ENCODE measurements around the gene MAN2B1.
A peak's percentile ranks its signal among the peaks of the same experiment; 100 is the strongest.

The MAN2B1 gene

GRCh38 chr19:12676384-12676792 is 9.8 kb upstream of the MAN2B1 start:
- H3K27me3 Mint-ChIP-seq: no peaks in the 10 kb centered on the region
- peak; percentile 81 to 84 for DNase-seq
- peak overlapping the region in 1 of 2 donors; percentile 64 for H3K27ac Mint-ChIP-seq
- peaks cover 57% of the 10 kb centered on the region for H3K4me1 Mint-ChIP-seq
- H3K9me3 Mint-ChIP-seq: no peaks in the 10 kb centered on the region
- no peak overlapping the region for H3K4me3 Mint-ChIP-seq
- peak; percentile 45 for ATAC-seq

- H3K27me3 Mint-ChIP-seq: no peaks in the 10 kb centered on the region
- no peaks in the 10 kb centered on the region for H3K9me3 Mint-ChIP-seq
- H3K27ac Mint-ChIP-seq: peak overlapping the region in 1 of 2 donors; percentile 64
- H3K4me3 Mint-ChIP-seq: no peak overlapping the region
- peaks cover 53% of the 10 kb centered on the region for H3K4me1 Mint-ChIP-seq
- ATAC-seq (no peak), DNase-seq (no peak)
These were observed 9.4 kb upstream of the MAN2B1 start for GRCh38 chr19:12675940-12676339.

- no peak overlapping the region for H3K4me3 Mint-ChIP-seq
- peaks cover 53% of the 10 kb centered on the region for H3K4me1 Mint-ChIP-seq
- ATAC-seq: no peak
- no peak for DNase-seq
- H3K27ac Mint-ChIP-seq: peak overlapping the region in 1 of 2 donors; percentile 82
- no peaks in the 10 kb centered on the region for H3K9me3 Mint-ChIP-seq
- no peaks in the 10 kb centered on the region for H3K27me3 Mint-ChIP-seq
These were observed 8.9 kb upstream of the MAN2B1 start for GRCh38 chr19:12675399-12675798.

GRCh38 chr19:12672744-12673143 is 6.2 kb upstream of the MAN2B1 start:
- Mint-ChIP-seq H3K27ac (peak overlapping the region in 1 of 2 donors; percentile 68), H3K4me3 (no peak overlapping the region), H3K27me3 (no peaks in the 10 kb centered on the region), H3K9me3 (no peaks in the 10 kb centered on the region), H3K4me1 (peaks cover 64% of the 10 kb centered on the region)
- DNase-seq (no peak), ATAC-seq (no peak)

GRCh38 chr19:12670159-12670928 is 3.8 kb upstream of the MAN2B1 start:
- DNase-seq (no peak), ATAC-seq (no peak)
- Mint-ChIP-seq H3K27me3 (no peaks in the 10 kb centered on the region), H3K4me3 (peak overlapping the region; percentile 96 to 97), H3K9me3 (no peaks in the 10 kb centered on the region), H3K4me1 (peaks cover 69% of the 10 kb centered on the region), H3K27ac (peak overlapping the region; percentile 100)

GRCh38 chr19:12669270-12670158 is 3.0 kb upstream of the MAN2B1 start:
- peak overlapping the region; percentile 96 to 97 for H3K4me3 Mint-ChIP-seq
- H3K27me3 Mint-ChIP-seq: no peaks in the 10 kb centered on the region
- H3K4me1 Mint-ChIP-seq: peaks cover 72% of the 10 kb centered on the region
- H3K9me3 Mint-ChIP-seq: no peaks in the 10 kb centered on the region
- peak overlapping the region; percentile 100 for H3K27ac Mint-ChIP-seq
- peak; percentile 76 to 79 for DNase-seq
- peak; percentile 38 for ATAC-seq

GRCh38 chr19:12668932-12669269 is 2.4 kb upstream of the MAN2B1 start:
- H3K4me3 Mint-ChIP-seq: peak overlapping the region; percentile 96 to 97
- peak overlapping the region; percentile 100 for H3K27ac Mint-ChIP-seq
- peak; percentile 10 for ATAC-seq
- peaks cover 74% of the 10 kb centered on the region for H3K4me1 Mint-ChIP-seq
- H3K9me3 Mint-ChIP-seq: no peaks in the 10 kb centered on the region
- peak; percentile 50 to 64 for DNase-seq
- no peaks in the 10 kb centered on the region for H3K27me3 Mint-ChIP-seq

- Mint-ChIP-seq H3K4me3 (peak overlapping the region; percentile 96 to 97), H3K27ac (peak overlapping the region; percentile 100), H3K4me1 (peaks cover 80% of the 10 kb centered on the region), H3K27me3 (no peaks in the 10 kb centered on the region), H3K9me3 (no peaks in the 10 kb centered on the region)
- DNase-seq: no peak
- no peak for ATAC-seq
These were observed 1.8 kb upstream of the MAN2B1 start for GRCh38 chr19:12668346-12668745.

- H3K27me3 Mint-ChIP-seq: no peaks in the 10 kb centered on the region
These were observed 1.3 kb upstream of the MAN2B1 start for GRCh38 chr19:12667731-12668302.

GRCh38 chr19:12665671-12666264 is 774 bp downstream of the MAN2B1 start:
- DNase-seq (no peak), ATAC-seq (peak; percentile 21)
- Mint-ChIP-seq H3K4me1 (peaks cover 71% of the 10 kb centered on the region), H3K9me3 (no peaks in the 10 kb centered on the region), H3K27ac (peak overlapping the region; percentile 96), H3K27me3 (no peaks in the 10 kb centered on the region), H3K4me3 (peak overlapping the region; percentile 91 to 96)

More at GRCh38 chr19:12667731-12668302, 1.3 kb upstream of the MAN2B1 start:
- no peaks in the 10 kb centered on the region for H3K9me3 Mint-ChIP-seq
- no peak for ATAC-seq
- H3K4me3 Mint-ChIP-seq: peak overlapping the region; percentile 96 to 97
- no peak for DNase-seq
- H3K27ac Mint-ChIP-seq: no peak overlapping the region
- H3K4me1 Mint-ChIP-seq: peaks cover 84% of the 10 kb centered on the region

- H3K9me3 Mint-ChIP-seq: no peaks in the 10 kb centered on the region
- no peaks in the 10 kb centered on the region for H3K27me3 Mint-ChIP-seq
- peaks cover 66% of the 10 kb centered on the region for H3K4me1 Mint-ChIP-seq
- H3K27ac Mint-ChIP-seq: peak overlapping the region; percentile 61 to 96
- ATAC-seq (peak; percentile 56), DNase-seq (peak; percentile 33 to 71)
- H3K4me3 Mint-ChIP-seq: peak overlapping the region; percentile 91 to 96
These were observed 1.3 kb downstream of the MAN2B1 start for GRCh38 chr19:12665281-12665573.

GRCh38 chr19:12664406-12665280 is 1.9 kb downstream of the MAN2B1 start:
- H3K9me3 Mint-ChIP-seq: no peaks in the 10 kb centered on the region
- peak overlapping the region; percentile 91 to 96 for H3K4me3 Mint-ChIP-seq
- no peaks in the 10 kb centered on the region for H3K27me3 Mint-ChIP-seq
- H3K27ac Mint-ChIP-seq: peak overlapping the region; percentile 46 to 74
- DNase-seq (no peak), ATAC-seq (no peak)
- H3K4me1 Mint-ChIP-seq: peaks cover 62% of the 10 kb centered on the region

- no peak overlapping the region for H3K27ac Mint-ChIP-seq
- no peaks in the 10 kb centered on the region for H3K27me3 Mint-ChIP-seq
- ATAC-seq (no peak), DNase-seq (no peak)
- peaks cover 36% of the 10 kb centered on the region for H3K4me1 Mint-ChIP-seq
- no peaks in the 10 kb centered on the region for H3K9me3 Mint-ChIP-seq
- H3K4me3 Mint-ChIP-seq: no peak overlapping the region
These were observed 5.6 kb downstream of the MAN2B1 start for GRCh38 chr19:12660980-12661379.

- Mint-ChIP-seq H3K27me3 (no peaks in the 10 kb centered on the region), H3K4me3 (no peak overlapping the region), H3K4me1 (peaks cover 6% of the 10 kb centered on the region), H3K9me3 (no peaks in the 10 kb centered on the region), H3K27ac (no peak overlapping the region)
- no peak for ATAC-seq
- no peak for DNase-seq
These were observed 8.6 kb downstream of the MAN2B1 start for GRCh38 chr19:12657966-12658365.

All from stimulated activated naive CD8-positive, alpha-beta T cell treated with anti-CD3 and anti-CD28 coated beads, Interleukin-15, amount 100 ng/mL, for 72 hours (primary cell).